Neuronal stem cell (in vitro differentiated cells): ENCODE data around the gene ANKRD33B.

Source experiments
- DNase-seq: peaks from one replicate; pipeline ENCODE4 v3.0.0-alpha.2; 2013; ENCODE audit warnings: low spot score
- H2AFZ ChIP-seq: one replicate; pipeline ENCODE4 v1.6.1; 2013; ENCODE audit warnings: mild to moderate bottlenecking, low read length, inconsistent platforms
- H2AK5ac ChIP-seq: 2 replicates; pipeline ENCODE4 v1.6.1; 2013; ENCODE audit warnings: low read depth, mild to moderate bottlenecking, inconsistent platforms, low read length, moderate library complexity, mixed read lengths
- H2BK120ac ChIP-seq: 2 replicates; pipeline ENCODE4 v1.6.1; 2013; ENCODE audit warnings: low read depth, mild to moderate bottlenecking, inconsistent platforms, low read length, moderate library complexity, mixed read lengths
- H2BK12ac ChIP-seq: one replicate; pipeline ENCODE4 v1.6.1; 2013; ENCODE audit warnings: low read length, inconsistent platforms
- H2BK15ac ChIP-seq: 2 replicates; pipeline ENCODE4 v1.6.1; 2013; ENCODE audit warnings: mild to moderate bottlenecking, low read length, inconsistent platforms, mixed read lengths
- H2BK5ac ChIP-seq: one replicate; pipeline ENCODE4 v1.6.1; 2013; ENCODE audit warnings: inconsistent platforms, mild to moderate bottlenecking, low read length, moderate library complexity
- H3K14ac ChIP-seq: one replicate; pipeline ENCODE4 v1.6.1; 2013; ENCODE audit warnings: low read length, inconsistent platforms
- H3K18ac ChIP-seq: 2 replicates; pipeline ENCODE4 v1.6.1; 2013; ENCODE audit warnings: low read length, inconsistent platforms
- H3K23ac ChIP-seq: 2 replicates; pipeline ENCODE4 v1.6.1; 2013; ENCODE audit warnings: low read depth, mild to moderate bottlenecking, mixed read lengths, low read length, inconsistent platforms; ENCODE audit not compliant: poor library complexity
- H3K27ac ChIP-seq: replicated peaks from 3 replicates; pipeline ENCODE4 v1.5.1; 2013; ENCODE audit warnings: low read length, inconsistent platforms
- H3K27me3 ChIP-seq, 3 experiments: 2 replicates each; pipeline ENCODE4 v1.6.1; 2013; ENCODE audit warnings: low read length in 3 of 3, mild to moderate bottlenecking in 2 of 3, inconsistent platforms in 1 of 3, low read depth in 1 of 3, mixed read lengths in 1 of 3, moderate library complexity in 1 of 3; ENCODE audit not compliant: control insufficient read depth in 3 of 3, insufficient read depth in 3 of 3
- H3K36me3 ChIP-seq, 2 donors: replicated peaks in 1 of 2; 2 replicates each; pipeline ENCODE4 v1.6.1; 2013; ENCODE audit warnings: low read length in 2 of 2; ENCODE audit not compliant: control insufficient read depth in 2 of 2, insufficient read depth in 2 of 2
- H3K4ac ChIP-seq: 2 replicates; pipeline ENCODE4 v1.6.1; 2013; ENCODE audit warnings: inconsistent platforms, mild to moderate bottlenecking, low read length, moderate library complexity
- H3K4me1 ChIP-seq, 2 donors: 1 replicate in 1 of 2; 2 replicates in 1 of 2; pipeline ENCODE4 v1.6.1; 2013; ENCODE audit warnings: low read length in 2 of 2, low read depth in 1 of 2; ENCODE audit not compliant: control insufficient read depth in 2 of 2, insufficient read depth in 1 of 2
- H3K4me2 ChIP-seq: one replicate; pipeline ENCODE4 v1.6.1; 2013; ENCODE audit warnings: mild to moderate bottlenecking, low read length, inconsistent platforms; ENCODE audit not compliant: insufficient read depth, poor library complexity, severe bottlenecking
- H3K4me3 ChIP-seq, 2 donors: 2 replicates each; pipeline ENCODE4 v1.5.1; 2013; ENCODE audit warnings: low read length in 2 of 2, mild to moderate bottlenecking in 2 of 2, inconsistent platforms in 1 of 2, moderate library complexity in 1 of 2
- H3K79me1 ChIP-seq: one replicate; pipeline ENCODE4 v1.6.1; 2013; ENCODE audit warnings: low read depth, mild to moderate bottlenecking, inconsistent platforms, low read length, moderate library complexity
- H3K9ac ChIP-seq: one replicate; pipeline ENCODE4 v1.6.1; 2013; ENCODE audit warnings: mild to moderate bottlenecking, low read depth, low read length, inconsistent platforms; ENCODE audit not compliant: poor library complexity
- H3K9me3 ChIP-seq, 2 donors: replicated peaks in 1 of 2; 2 replicates each; pipeline versions ENCODE3 to v1.6.1; 2013; ENCODE audit warnings: low read length in 2 of 2, mild to moderate bottlenecking in 2 of 2, inconsistent platforms in 1 of 2, low read depth in 1 of 2, mixed read lengths in 1 of 2, moderate library complexity in 1 of 2; ENCODE audit not compliant: control insufficient read depth in 2 of 2, insufficient read depth in 1 of 2
- H4K8ac ChIP-seq: one replicate; pipeline ENCODE4 v1.6.1; 2013; ENCODE audit warnings: low read depth, mild to moderate bottlenecking, inconsistent platforms, low read length, moderate library complexity
- H4K91ac ChIP-seq: one replicate; pipeline ENCODE4 v1.6.1; 2013; ENCODE audit warnings: low read length, low read depth, mild to moderate bottlenecking, inconsistent platforms; ENCODE audit not compliant: poor library complexity
- WGBS, 2 donors: extraction: QIAGEN DNeasy Blood & Tissue Kit; methylation state at CpG; one replicate each; pipeline ENCODE4 v1.1.7; 2013; ENCODE audit warnings: missing lambda C conversion rate in 2 of 2, mixed read lengths in 1 of 2; ENCODE audit not compliant: insufficient read length in 2 of 2, insufficient replicate concordance in 1 of 2; ENCODE audit errors: extremely low coverage in 2 of 2; 5-methylcytosine and 5-hydroxymethylcytosine counted together

The ANKRD33B gene

GRCh38 chr5:10576121-10576789 lies 12.4 kb downstream of the ANKRD33B start:
- no peak overlapping the region for H3K4ac ChIP-seq
- H2BK12ac ChIP-seq, result no peak overlapping the region
- no peaks in the 10 kb centered on the region for H3K36me3 ChIP-seq
- no peak overlapping the region for H3K4me3 ChIP-seq
- H4K91ac ChIP-seq, result no peak overlapping the region
- H3K27ac ChIP-seq, result no peak overlapping the region
- H4K8ac ChIP-seq, result no peak overlapping the region
- H2BK5ac ChIP-seq, result no peak overlapping the region
- no peaks in the 10 kb centered on the region for H3K79me1 ChIP-seq
- H3K14ac ChIP-seq, result no peak overlapping the region
- H3K27me3 ChIP-seq, result no peaks in the 10 kb centered on the region
- peaks cover 2 to 3% of the 10 kb centered on the region in 2 donors for H3K9me3 ChIP-seq
- H3K23ac ChIP-seq, result no peak overlapping the region
- no peak for DNase-seq
- no peak overlapping the region for H3K18ac ChIP-seq
- H2BK120ac ChIP-seq, result no peak overlapping the region
- H3K4me1 ChIP-seq, result peaks cover 4 to 11% of the 10 kb centered on the region in 2 donors
- H3K4me2 ChIP-seq, result no peak overlapping the region
- H2AK5ac ChIP-seq, result no peak overlapping the region
- H3K9ac ChIP-seq, result no peak overlapping the region
- no peak overlapping the region for H2BK15ac ChIP-seq
- WGBS, 2 donors, result no CpG with 5 or more reads among the region's 7 CpGs
- no peak overlapping the region for H2AFZ ChIP-seq

- Histone ChIP-seq H4K91ac (no peak overlapping the region), H2AFZ (no peak overlapping the region), H3K14ac (no peak overlapping the region), H3K79me1 (no peaks in the 10 kb centered on the region), H3K18ac (no peak overlapping the region), H2BK5ac (no peak overlapping the region), H2BK12ac (no peak overlapping the region), H3K4me2 (no peak overlapping the region), H3K4ac (no peak overlapping the region), H3K9me3 (peaks cover 2 to 3% of the 10 kb centered on the region in 2 donors), H2BK15ac (no peak overlapping the region), H3K27ac (no peak overlapping the region), H3K23ac (no peak overlapping the region), H3K27me3 (no peaks in the 10 kb centered on the region), H3K36me3 (no peaks in the 10 kb centered on the region), H2BK120ac (no peak overlapping the region), H3K9ac (no peak overlapping the region), H3K4me1 (peaks cover 4 to 11% of the 10 kb centered on the region in 2 donors), H3K4me3 (no peak overlapping the region), H2AK5ac (no peak overlapping the region), H4K8ac (no peak overlapping the region)
- WGBS, 2 donors, result no CpG with 5 or more reads among the region's 7 CpGs
- no peak for DNase-seq
These were observed 12.9 kb downstream of the ANKRD33B start for GRCh38 chr5:10576790-10577189.

- Histone ChIP-seq H3K27ac (no peak overlapping the region), H3K36me3 (no peaks in the 10 kb centered on the region), H3K27me3 (no peaks in the 10 kb centered on the region), H3K79me1 (no peaks in the 10 kb centered on the region), H3K14ac (no peak overlapping the region), H3K4me2 (no peak overlapping the region), H3K9me3 (peaks cover 2 to 3% of the 10 kb centered on the region in 2 donors), H3K23ac (no peak overlapping the region), H2AK5ac (no peak overlapping the region), H2AFZ (no peak overlapping the region), H4K91ac (no peak overlapping the region), H3K4ac (no peak overlapping the region), H2BK120ac (no peak overlapping the region), H2BK12ac (no peak overlapping the region), H3K18ac (no peak overlapping the region), H3K4me3 (no peak overlapping the region), H2BK5ac (no peak overlapping the region), H3K4me1 (peaks cover 5 to 11% of the 10 kb centered on the region in 2 donors), H3K9ac (no peak overlapping the region), H4K8ac (no peak overlapping the region), H2BK15ac (no peak overlapping the region)
- WGBS, 2 donors, result no CpG with 5 or more reads among the region's 18 CpGs
- DNase-seq, result no peak
These were observed 13.8 kb downstream of the ANKRD33B start for GRCh38 chr5:10577371-10578292.

GRCh38 chr5:10578293-10578665 lies 14.4 kb downstream of the ANKRD33B start:
- no peak overlapping the region for H3K4me2 ChIP-seq
- H3K9ac ChIP-seq, result no peak overlapping the region
- no peak overlapping the region for H2AK5ac ChIP-seq
- no peak overlapping the region for H3K23ac ChIP-seq
- no peak overlapping the region for H3K18ac ChIP-seq
- peaks cover 2 to 3% of the 10 kb centered on the region in 2 donors for H3K9me3 ChIP-seq
- H2BK12ac ChIP-seq, result no peak overlapping the region
- H3K14ac ChIP-seq, result no peak overlapping the region
- no peak overlapping the region for H4K91ac ChIP-seq
- H3K4me1 ChIP-seq, result peaks cover 5 to 11% of the 10 kb centered on the region in 2 donors
- WGBS, 2 donors, result no CpG with 5 or more reads among the region's 1 CpG
- H3K79me1 ChIP-seq, result no peaks in the 10 kb centered on the region
- no peak overlapping the region for H2BK15ac ChIP-seq
- no peak overlapping the region for H3K27ac ChIP-seq
- no peak overlapping the region for H2AFZ ChIP-seq
- no peak for DNase-seq
- no peak overlapping the region for H2BK5ac ChIP-seq
- no peaks in the 10 kb centered on the region for H3K36me3 ChIP-seq
- H3K4me3 ChIP-seq, result no peak overlapping the region
- H4K8ac ChIP-seq, result no peak overlapping the region
- no peak overlapping the region for H3K4ac ChIP-seq
- H3K27me3 ChIP-seq, result no peaks in the 10 kb centered on the region
- H2BK120ac ChIP-seq, result no peak overlapping the region
